Suprapubic skin (tissue), 4 donors: ENCODE measurements around the gene CHD9NB.
"Not testable (repeated sequence)": the region's sequence is repeated elsewhere in the genome, so short reads cannot be mapped to it uniquely, and the experiment has no call there.

Experiments used
- EP300 ChIP-seq: sonication (generic); formaldehyde crosslinking; IDR thresholded peaks from one replicate; pipeline ENCODE4 v1.6.1; 2017; ENCODE audit warnings: antibody characterized with exemption
- POLR2AphosphoS5 ChIP-seq, 3 donors: sonication (generic); formaldehyde crosslinking; IDR thresholded peaks; one replicate each; pipeline ENCODE4 v1.6.1; 2017; ENCODE audit warnings: antibody characterized with exemption in 3 of 3
- TF ChIP-seq, protein P1 (sequence below), 2 donors: fragments of 200-600 bp in 1 of 2; fragments of 450-650 bp in 1 of 2; sonication (generic) in 1 of 2; IDR thresholded peaks; one replicate each; pipeline ENCODE4 v1.5.1; 2016 to 2019; ENCODE audit warnings: antibody characterized with exemption in 2 of 2, mild to moderate bottlenecking in 1 of 2, moderate library complexity in 1 of 2

DNA sequence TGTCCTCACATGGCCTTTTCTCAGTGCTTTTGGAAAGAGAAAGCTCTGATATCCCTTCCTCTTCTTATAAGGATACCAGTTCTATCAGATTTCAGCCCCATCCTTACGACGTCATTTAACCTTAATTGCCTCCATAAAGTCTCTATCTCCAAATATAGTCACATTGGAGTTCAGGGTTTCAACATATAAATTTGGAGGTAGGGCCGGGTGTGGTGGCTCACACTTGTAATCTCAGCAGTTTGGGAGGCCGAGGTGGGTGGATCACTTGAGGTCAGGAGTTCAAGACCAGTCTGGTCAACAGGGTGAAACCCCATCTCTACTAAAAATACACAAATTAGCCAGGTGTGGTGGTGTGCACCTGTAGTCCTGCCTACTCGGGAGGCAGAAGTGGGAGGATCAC, 5.2 kb downstream of the CHD9NB start:
- TF ChIP-seq, protein P1, sequence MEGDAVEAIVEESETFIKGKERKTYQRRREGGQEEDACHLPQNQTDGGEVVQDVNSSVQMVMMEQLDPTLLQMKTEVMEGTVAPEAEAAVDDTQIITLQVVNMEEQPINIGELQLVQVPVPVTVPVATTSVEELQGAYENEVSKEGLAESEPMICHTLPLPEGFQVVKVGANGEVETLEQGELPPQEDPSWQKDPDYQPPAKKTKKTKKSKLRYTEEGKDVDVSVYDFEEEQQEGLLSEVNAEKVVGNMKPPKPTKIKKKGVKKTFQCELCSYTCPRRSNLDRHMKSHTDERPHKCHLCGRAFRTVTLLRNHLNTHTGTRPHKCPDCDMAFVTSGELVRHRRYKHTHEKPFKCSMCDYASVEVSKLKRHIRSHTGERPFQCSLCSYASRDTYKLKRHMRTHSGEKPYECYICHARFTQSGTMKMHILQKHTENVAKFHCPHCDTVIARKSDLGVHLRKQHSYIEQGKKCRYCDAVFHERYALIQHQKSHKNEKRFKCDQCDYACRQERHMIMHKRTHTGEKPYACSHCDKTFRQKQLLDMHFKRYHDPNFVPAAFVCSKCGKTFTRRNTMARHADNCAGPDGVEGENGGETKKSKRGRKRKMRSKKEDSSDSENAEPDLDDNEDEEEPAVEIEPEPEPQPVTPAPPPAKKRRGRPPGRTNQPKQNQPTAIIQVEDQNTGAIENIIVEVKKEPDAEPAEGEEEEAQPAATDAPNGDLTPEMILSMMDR (IDR thresholded peaks at IDR 0.05), result not testable (repeated sequence)
- not testable (repeated sequence) for TF ChIP-seq EP300; POLR2AphosphoS5 (IDR thresholded peaks at IDR 0.05)
